ENCODE data around the gene B9D1. TPM values are rescaled to one million over a fixed set of nuclear protein-coding genes. Genes with fewer than 3 reads are reported as not detected.

The B9D1 gene
- total and polyA plus RNA-seq, 8 donors, result 10.9 to 22.8 (median 16.8) TPM; not detected in 2

GRCh38 chr17:19371259-19372010, 8.9 kb upstream of the B9D1 start:
- DNase-seq, result peak in 1 of 2 donors; percentile 1
- Histone ChIP-seq H3K4me3 (no peak overlapping the region), H3K36me3 (no peaks in the 10 kb centered on the region), H3K27ac (no peak overlapping the region), H3K4me1 (peaks cover 0 to 34% (median 3%) of the 10 kb centered on the region in 4 donors), H3K27me3 (no peaks in the 10 kb centered on the region), H3K9me3 (no peaks in the 10 kb centered on the region)
- 77 to 96% (median 83%) methylated on average over 5 to 7 of the region's 7 CpGs for WGBS, 5 donors
- TF ChIP-seq, protein P1, sequence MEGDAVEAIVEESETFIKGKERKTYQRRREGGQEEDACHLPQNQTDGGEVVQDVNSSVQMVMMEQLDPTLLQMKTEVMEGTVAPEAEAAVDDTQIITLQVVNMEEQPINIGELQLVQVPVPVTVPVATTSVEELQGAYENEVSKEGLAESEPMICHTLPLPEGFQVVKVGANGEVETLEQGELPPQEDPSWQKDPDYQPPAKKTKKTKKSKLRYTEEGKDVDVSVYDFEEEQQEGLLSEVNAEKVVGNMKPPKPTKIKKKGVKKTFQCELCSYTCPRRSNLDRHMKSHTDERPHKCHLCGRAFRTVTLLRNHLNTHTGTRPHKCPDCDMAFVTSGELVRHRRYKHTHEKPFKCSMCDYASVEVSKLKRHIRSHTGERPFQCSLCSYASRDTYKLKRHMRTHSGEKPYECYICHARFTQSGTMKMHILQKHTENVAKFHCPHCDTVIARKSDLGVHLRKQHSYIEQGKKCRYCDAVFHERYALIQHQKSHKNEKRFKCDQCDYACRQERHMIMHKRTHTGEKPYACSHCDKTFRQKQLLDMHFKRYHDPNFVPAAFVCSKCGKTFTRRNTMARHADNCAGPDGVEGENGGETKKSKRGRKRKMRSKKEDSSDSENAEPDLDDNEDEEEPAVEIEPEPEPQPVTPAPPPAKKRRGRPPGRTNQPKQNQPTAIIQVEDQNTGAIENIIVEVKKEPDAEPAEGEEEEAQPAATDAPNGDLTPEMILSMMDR (IDR thresholded peaks at IDR 0.05), result no peak
- no peak for TF ChIP-seq POLR2A (IDR thresholded peaks at IDR 0.05)
- no peak for TF ChIP-seq POLR2AphosphoS5 (IDR thresholded peaks at IDR 0.05)
- no peak for TF ChIP-seq EP300 (IDR thresholded peaks at IDR 0.05)
- intact Hi-C loops (cut with DNase I; ENCODE audit: low total_unique reads), result no loop called here

- 63 to 78% (median 68%) methylated on average over 6 to 7 of the region's 7 CpGs for WGBS, 5 donors
- intact Hi-C loops (cut with DNase I; ENCODE audit: low total_unique reads), result no loop called here
- H3K27me3 ChIP-seq, result no peaks in the 10 kb centered on the region
Measured at GRCh38 chr17:19370493-19370960, 8.0 kb upstream of the B9D1 start.

DNA sequence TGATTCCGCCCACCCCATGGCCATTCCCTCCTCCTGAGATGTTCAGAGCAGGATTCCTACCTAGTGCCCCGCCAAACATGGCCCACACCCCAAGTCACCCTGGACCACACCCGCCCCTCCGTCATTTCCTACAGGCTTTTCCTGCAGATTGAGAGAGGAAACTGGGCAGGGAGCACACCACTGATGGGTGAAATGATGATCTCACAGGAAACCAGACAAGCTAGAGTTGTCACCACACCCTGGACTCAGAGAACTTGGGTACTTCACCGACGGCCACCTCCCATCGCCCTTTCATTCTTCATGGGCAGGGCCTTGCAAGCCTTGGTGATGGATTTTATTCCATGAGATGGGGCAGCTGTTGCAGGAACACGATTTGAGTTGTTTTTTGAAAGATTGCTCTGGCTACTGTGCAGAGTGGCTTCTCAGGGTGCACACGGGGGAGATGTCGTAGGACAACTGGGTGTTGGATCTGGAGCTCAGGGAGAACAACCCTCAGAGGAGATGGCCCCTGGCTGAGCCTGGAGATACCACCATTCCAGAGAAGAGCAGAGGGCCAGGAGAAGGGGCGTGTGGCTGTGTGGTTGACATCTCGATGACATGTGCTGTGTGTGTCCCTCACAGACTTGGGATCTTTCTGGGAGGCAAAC, 7.4 kb upstream of the B9D1 start:
- Histone ChIP-seq H3K4me1 (peaks cover 0 to 24% (median 0%) of the 10 kb centered on the region in 4 donors), H3K9me3 (no peaks in the 10 kb centered on the region), H3K27ac (no peak overlapping the region), H3K27me3 (no peaks in the 10 kb centered on the region), H3K4me3 (no peak overlapping the region), H3K36me3 (no peaks in the 10 kb centered on the region)
- intact Hi-C loops (cut with DNase I; ENCODE audit: low total_unique reads), result loop anchor here (5.0 to 10.0 kb wide), 2 partner anchors 77 to 395 kb away; no protein-coding TSS in a partner anchor
- no peak for TF ChIP-seq EP300 (IDR thresholded peaks at IDR 0.05)
- no peak for TF ChIP-seq POLR2A (IDR thresholded peaks at IDR 0.05)
- TF ChIP-seq POLR2AphosphoS5 (IDR thresholded peaks at IDR 0.05), result no peak
- TF ChIP-seq, protein P1 (IDR thresholded peaks at IDR 0.05), result no peak
- 70 to 82% (median 76%) methylated on average over 12 of the region's 12 CpGs for WGBS, 5 donors
- DNase-seq, result peak in 1 of 2 donors; percentile 44

More at GRCh38 chr17:19370493-19370960, 8.0 kb upstream of the B9D1 start:
- Histone ChIP-seq H3K9me3 (no peaks in the 10 kb centered on the region), H3K27ac (no peak overlapping the region), H3K36me3 (no peaks in the 10 kb centered on the region), H3K4me1 (peaks cover 0 to 25% (median 0%) of the 10 kb centered on the region in 4 donors), H3K4me3 (no peak overlapping the region)
- TF ChIP-seq EP300 (IDR thresholded peaks at IDR 0.05), result no peak
- TF ChIP-seq, protein P1 (IDR thresholded peaks at IDR 0.05), result no peak
- no peak for TF ChIP-seq POLR2A (IDR thresholded peaks at IDR 0.05)
- no peak for TF ChIP-seq POLR2AphosphoS5 (IDR thresholded peaks at IDR 0.05)
- peak in 1 of 2 donors; percentile 27 for DNase-seq

- 83 to 88% (median 86%) methylated on average over 16 of the region's 16 CpGs for WGBS, 5 donors
- H3K9me3 ChIP-seq, result no peaks in the 10 kb centered on the region
- intact Hi-C loops (cut with DNase I; ENCODE audit: low total_unique reads), result loop anchor here (5.0 to 10.0 kb wide), 2 partner anchors 78 to 396 kb away; no protein-coding TSS in a partner anchor
- no peak overlapping the region for H3K27ac ChIP-seq
- no peaks in the 10 kb centered on the region for H3K36me3 ChIP-seq
- H3K4me1 ChIP-seq, result peaks cover 0 to 24% (median 0%) of the 10 kb centered on the region in 4 donors
- H3K4me3 ChIP-seq, result no peak overlapping the region
- TF ChIP-seq POLR2AphosphoS5 (IDR thresholded peaks at IDR 0.05), result no peak
- DNase-seq, result no peak
- H3K27me3 ChIP-seq, result no peaks in the 10 kb centered on the region
Measured at GRCh38 chr17:19369107-19369778, 6.7 kb upstream of the B9D1 start.

Data from stomach (tissue), 9 donors.